OCI-LY1 (cell line): ENCODE measurements around the gene CORO2B.

Experiments used
- CTCF ChIP-seq: fragments of 200-600 bp; sonication (generic), shearing (Covaris generic); IDR thresholded peaks from 2 replicates; pipeline ENCODE4 v1.5.1; 2017; ENCODE audit warnings: mild to moderate bottlenecking, antibody characterized with exemption, low read length, moderate library complexity, mixed read lengths
- EZH2 ChIP-seq: fragments of 200-600 bp; sonication (generic), shearing (Covaris generic); IDR thresholded peaks from 2 replicates; pipeline ENCODE4 v1.8.0; 2017; ENCODE audit warnings: borderline replicate concordance, mixed run types, mild to moderate bottlenecking, antibody characterized with exemption, low read length, moderate library complexity, mixed read lengths

- no peak for TF ChIP-seq EZH2
- no peak for TF ChIP-seq CTCF
Observed at GRCh38 chr15:68599560-68600071, 20.8 kb downstream of the CORO2B start.
